Panc1 (cell line): ENCODE results near the gene WHRN. TPM values are rescaled to one million over a fixed set of nuclear protein-coding genes. Genes with fewer than 3 reads are reported as not detected.

Source experiments
- ATAC-seq: fragments of 200-7000 bp; cut with Tn5 transposase; 2 replicates; pipeline ENCODE4 v1.9.1; 2020; ENCODE audit warnings: mild to moderate bottlenecking, moderate library complexity
- BruUV-seq: library from RNA; stranded (reverse); fragments of 400-500 nt; replicated peaks from 2 replicates; lab custom pipeline; 2021; lab: Mats Ljungman, UMichigan
- CTCF ChIA-PET: fragments of 300-600 bp; sonication (Branson Sonifier 250); formaldehyde crosslinking; loops from one replicate; lab custom pipeline; 2022; ENCODE audit warnings: antibody characterized with exemption; lab: Charles Lee
- POLR2A ChIA-PET: fragments of 300-600 bp; sonication (Branson Sonifier 250); formaldehyde crosslinking; loops from one replicate; lab custom pipeline; 2022; ENCODE audit warnings: antibody characterized with exemption; lab: Charles Lee
- DNase-seq: peaks from one replicate; pipeline ENCODE4 v3.0.0-alpha.2; 2010; ENCODE audit warnings: low read depth, low spot score
- H3K27ac ChIP-seq: 2 replicates; pipeline ENCODE4 v1.5.1; 2011; ENCODE audit warnings: mild to moderate bottlenecking, low read length, inconsistent platforms
- H3K27me3 ChIP-seq: fragments of 200-500 bp; sonication (Bioruptor generic); 2 replicates; pipeline ENCODE4 v1.6.0; 2014; ENCODE audit warnings: low read length, inconsistent platforms; ENCODE audit not compliant: control insufficient read depth, insufficient read depth
- H3K36me3 ChIP-seq: fragments of 200-500 bp; sonication (Bioruptor generic); 2 replicates; pipeline ENCODE4 v1.5.1; 2014; ENCODE audit warnings: inconsistent platforms, mild to moderate bottlenecking, low read length, moderate library complexity; ENCODE audit not compliant: control insufficient read depth, insufficient read depth
- H3K4me1 ChIP-seq: 2 replicates; pipeline ENCODE4 v1.5.1; 2011; ENCODE audit warnings: inconsistent platforms, mild to moderate bottlenecking, low read length, moderate library complexity; ENCODE audit not compliant: control insufficient read depth, insufficient read depth
- H3K4me3 ChIP-seq, 2 experiments: 2 replicates each; pipeline ENCODE4 v1.5.1; 2011 to 2012; ENCODE audit warnings: low read depth in 2 of 2, low read length in 2 of 2, mild to moderate bottlenecking in 2 of 2, inconsistent platforms in 1 of 2, moderate library complexity in 1 of 2
- H3K9me3 ChIP-seq: fragments of 200-500 bp; sonication (Bioruptor generic); 2 replicates; pipeline ENCODE4 v1.5.1; 2014; ENCODE audit warnings: low read depth, mild to moderate bottlenecking, inconsistent platforms, low read length, moderate library complexity; ENCODE audit not compliant: control insufficient read depth, insufficient read depth
- CTCF ChIP-seq: fragments of 450-650 bp; IDR thresholded peaks from 2 replicates; pipeline ENCODE4 v1.5.1; 2017; ENCODE audit warnings: mild to moderate bottlenecking
- POLR2AphosphoS5 ChIP-seq: IDR thresholded peaks from 2 replicates; pipeline ENCODE4 v1.6.1; 2012; ENCODE audit warnings: mild to moderate bottlenecking, low read depth, low read length, moderate library complexity
- REST ChIP-seq, 2 experiments: IDR thresholded peaks; 2 replicates each; pipeline ENCODE4 v1.6.1; 2011 to 2012; ENCODE audit warnings: low read depth in 2 of 2, control low read depth in 1 of 2, low read length in 1 of 2, mild to moderate bottlenecking in 1 of 2, moderate library complexity in 1 of 2; ENCODE audit not compliant: insufficient read depth in 1 of 2
- SIN3A ChIP-seq: IDR thresholded peaks from 2 replicates; pipeline ENCODE4 v1.6.1; 2012; ENCODE audit warnings: low read depth, mild to moderate bottlenecking, low read length, moderate library complexity, borderline replicate concordance; ENCODE audit not compliant: insufficient read depth
- TCF7L2 ChIP-seq: IDR thresholded peaks from 2 replicates; pipeline ENCODE4 v1.6.1; 2011; ENCODE audit warnings: mild to moderate bottlenecking, low read depth, low read length, inconsistent platforms
- in situ Hi-C: cut with HindIII; loops from 2 replicates; pipeline ENCODE4 v1.10.0; 2016; ENCODE audit warnings: low sequenced_read_pairs, low pct_unique_long_range_greater_than_20kb
- intact Hi-C: fragments of 100-400 bp; cut with micrococcal nuclease; formaldehyde crosslinking; loops from one replicate; pipeline ENCODE4 v1.10.0; 2022; ENCODE audit not compliant: unreplicated experiment
- total RNA-seq: library from RNA; stranded (reverse); gene quantifications from one replicate; pipeline ENCODE4 v1.2.1, GENCODE V29; 2021; ENCODE audit not compliant: unreplicated experiment

The WHRN gene
- total RNA-seq, 1 experiment from 2014 or later: 18.0 TPM

GRCh38 chr9:114378016-114378415, 127.3 kb downstream of the WHRN start:
- BruUV-seq: no TSS peak
- Histone ChIP-seq H3K36me3 (no peaks in the 10 kb centered on the region), H3K9me3 (no peaks in the 10 kb centered on the region), H3K4me3 (no peak overlapping the region), H3K4me1 (no peaks in the 10 kb centered on the region), H3K27me3 (no peaks in the 10 kb centered on the region), H3K27ac (no peak overlapping the region)
- intact Hi-C loops: no loop called here
- POLR2A ChIA-PET: no interaction called here
- no peak for DNase-seq
- in situ Hi-C loops: no loop called here
- TF ChIP-seq TCF7L2 (no peak), REST (IDR thresholded peaks at IDR 0.05; ENCODE audit: insufficient read depth in 1 of 2, low read depth in 2 of 2, low read length in 1 of 2) (no peak), SIN3A (no peak), CTCF (no peak), POLR2AphosphoS5 (no peak)
- CTCF ChIA-PET: no interaction called here
- no peak for ATAC-seq

GRCh38 chr9:114376586-114377445, 128.5 kb downstream of the WHRN start:
- Histone ChIP-seq H3K36me3 (no peaks in the 10 kb centered on the region), H3K9me3 (no peaks in the 10 kb centered on the region), H3K4me3 (no peak overlapping the region), H3K4me1 (no peaks in the 10 kb centered on the region), H3K27ac (no peak overlapping the region), H3K27me3 (no peaks in the 10 kb centered on the region)
- BruUV-seq: no TSS peak
- intact Hi-C loops (no loop called here), in situ Hi-C loops (no loop called here)
- ChIA-PET POLR2A (no interaction called here), CTCF (no interaction called here)
- no peak for DNase-seq
- ATAC-seq: no peak
- TF ChIP-seq CTCF (no peak), SIN3A (no peak), TCF7L2 (no peak), POLR2AphosphoS5 (no peak), REST (IDR thresholded peaks at IDR 0.05; ENCODE audit: insufficient read depth in 1 of 2, low read depth in 2 of 2, low read length in 1 of 2) (no peak)
